ENCODE measurements around the gene GFRA4. TPM values are rescaled to one million over a fixed set of nuclear protein-coding genes. Genes with fewer than 3 reads are reported as not detected.
A peak's percentile ranks its signal among the peaks of the same experiment; 100 is the strongest.

The GFRA4 gene, protein sequence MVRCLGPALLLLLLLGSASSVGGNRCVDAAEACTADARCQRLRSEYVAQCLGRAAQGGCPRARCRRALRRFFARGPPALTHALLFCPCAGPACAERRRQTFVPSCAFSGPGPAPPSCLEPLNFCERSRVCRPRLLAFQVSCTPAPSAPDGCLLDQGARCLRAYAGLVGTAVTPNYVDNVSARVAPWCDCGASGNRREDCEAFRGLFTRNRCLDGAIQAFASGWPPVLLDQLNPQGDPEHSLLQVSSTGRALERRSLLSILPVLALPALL
- not detected for total RNA-seq

DNA sequence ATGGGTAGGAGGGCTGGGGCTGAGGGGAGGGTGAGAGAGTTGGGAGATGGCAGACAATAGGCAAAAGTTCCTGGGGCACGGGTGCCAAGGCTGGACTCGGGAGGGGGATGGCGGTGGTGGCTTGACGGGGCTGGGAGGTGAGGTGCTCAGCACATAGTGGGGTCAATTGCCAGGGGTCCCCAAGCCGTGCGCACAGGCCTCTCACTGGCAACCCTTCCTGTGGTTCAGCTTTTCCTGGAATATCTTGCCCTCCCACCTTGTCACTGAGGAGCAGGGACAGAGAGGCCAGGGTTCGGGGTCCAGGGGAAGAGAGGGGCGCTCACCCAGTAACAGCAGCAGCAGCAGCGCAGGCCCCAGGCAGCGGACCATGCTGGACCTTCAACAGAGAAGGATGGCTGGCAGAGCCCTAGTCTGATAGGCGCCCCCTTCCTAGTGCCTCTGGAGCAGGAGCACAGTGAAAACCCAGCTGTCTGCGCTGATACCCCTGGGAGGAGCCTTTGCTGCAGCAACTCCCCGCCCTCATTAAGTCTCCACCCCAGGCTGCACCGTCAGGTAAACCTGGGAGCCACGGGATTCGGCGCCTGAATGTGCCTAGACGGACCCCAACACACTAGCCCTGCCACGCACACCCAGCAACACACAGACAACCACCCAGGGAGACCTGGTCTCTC is at the start of gene GFRA4:
TSS of gene GFRA4 (minus strand) at position 369 of the 671 bp plus-strand sequence. CDS start at position 369, 0 bp downstream.
- no peak for DNase-seq (ENCODE audit: low spot score)

DNA sequence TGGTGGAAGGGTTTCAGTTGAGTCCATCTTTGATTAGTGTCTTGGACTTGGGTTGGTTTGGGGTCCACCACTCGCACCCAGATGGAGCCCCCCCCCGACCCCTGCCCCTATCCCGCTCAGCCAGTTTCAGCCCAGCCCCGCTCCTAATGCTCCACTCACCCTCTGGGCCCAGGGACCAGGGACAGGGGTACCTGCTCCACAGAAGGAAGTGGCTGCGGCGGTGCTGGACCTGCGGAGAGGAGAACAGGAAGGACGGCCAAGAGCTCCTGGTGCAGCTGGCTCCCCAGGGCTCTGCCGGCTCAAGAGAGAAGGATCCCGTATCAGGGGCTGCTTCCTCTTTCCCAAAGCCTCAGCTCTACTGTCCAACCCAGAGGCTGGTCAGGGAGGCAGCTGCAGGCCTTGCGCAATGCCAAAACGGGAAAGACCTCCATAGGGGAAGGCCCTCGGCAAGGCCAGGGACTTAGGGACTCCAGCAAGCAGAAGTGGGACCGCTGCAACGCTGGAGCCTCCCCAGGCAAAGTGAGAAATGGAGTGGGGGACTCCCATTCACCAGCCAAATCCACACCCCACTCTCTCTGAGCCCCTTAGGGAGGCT is 49.2 kb upstream of the GFRA4 start, which contains the start of gene SIGLEC1:
TSS of gene SIGLEC1 (minus strand) at position 322 of the 595 bp plus-strand sequence. CDS start 5,472 bp downstream, outside the sequence.
- DNase-seq (ENCODE audit: low spot score): peak; percentile 59

DNA sequence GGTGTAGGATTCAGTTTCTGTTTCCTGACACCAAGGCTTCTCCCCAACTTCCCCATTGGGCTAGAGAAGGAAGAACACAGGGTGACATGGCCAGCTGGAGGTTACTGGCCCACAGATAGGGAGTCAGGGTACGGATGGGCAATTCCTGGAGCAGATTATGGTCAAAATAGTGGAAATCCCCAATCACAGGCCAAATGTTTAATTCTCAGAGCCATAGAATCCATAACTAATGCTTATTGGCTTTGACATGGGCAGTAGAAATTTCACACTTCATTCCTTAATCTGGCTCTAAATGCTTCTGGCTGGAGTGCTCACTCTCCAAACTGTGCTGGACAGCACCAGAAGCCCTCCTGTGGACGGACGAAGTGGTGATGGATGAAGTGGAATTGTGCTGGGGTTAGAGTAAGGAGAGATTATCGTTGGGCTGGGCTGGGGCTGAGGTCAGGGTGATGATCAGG is 48.3 kb upstream of the GFRA4 start:
- DNase-seq (ENCODE audit: low spot score): no peak

DNA sequence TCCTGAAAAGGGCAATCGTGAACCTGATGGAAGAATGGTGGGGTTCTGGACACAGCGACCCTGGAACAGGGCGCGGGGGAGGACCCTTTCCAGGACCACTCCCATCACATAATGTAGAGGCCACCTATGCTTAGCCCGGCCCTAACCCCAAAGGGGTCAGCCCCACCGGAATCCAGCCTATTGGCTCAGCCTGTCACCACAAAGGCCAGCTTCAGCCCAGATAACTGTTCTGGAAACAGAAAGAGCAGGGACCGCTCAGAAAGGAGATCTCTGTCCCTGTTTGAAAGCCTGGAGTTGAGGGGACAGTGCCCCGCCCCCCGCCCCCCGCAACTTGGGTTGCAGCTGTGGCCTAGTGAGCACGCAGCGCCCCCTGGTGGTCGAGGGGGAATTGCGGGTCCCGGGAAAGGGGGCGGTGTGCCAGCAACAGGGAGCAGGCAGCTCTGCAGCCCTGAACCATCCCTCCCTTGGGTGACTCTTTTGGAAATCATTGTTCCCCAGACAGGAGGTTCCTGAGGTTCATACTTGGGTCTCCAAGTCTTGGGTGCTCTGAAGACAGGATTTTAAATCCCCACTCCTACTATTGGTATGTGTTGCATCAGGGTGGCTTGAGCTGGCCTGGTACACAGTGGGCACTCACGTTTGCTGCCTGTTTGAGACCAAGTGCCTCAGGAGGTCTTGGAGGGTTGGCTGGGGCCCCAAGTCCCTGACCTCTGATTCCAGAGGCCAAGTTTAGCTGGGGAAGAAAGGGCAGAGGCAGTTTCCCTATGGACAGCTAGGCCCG is 47.7 kb upstream of the GFRA4 start:
- DNase-seq (ENCODE audit: low spot score): peak; percentile 72

DNA sequence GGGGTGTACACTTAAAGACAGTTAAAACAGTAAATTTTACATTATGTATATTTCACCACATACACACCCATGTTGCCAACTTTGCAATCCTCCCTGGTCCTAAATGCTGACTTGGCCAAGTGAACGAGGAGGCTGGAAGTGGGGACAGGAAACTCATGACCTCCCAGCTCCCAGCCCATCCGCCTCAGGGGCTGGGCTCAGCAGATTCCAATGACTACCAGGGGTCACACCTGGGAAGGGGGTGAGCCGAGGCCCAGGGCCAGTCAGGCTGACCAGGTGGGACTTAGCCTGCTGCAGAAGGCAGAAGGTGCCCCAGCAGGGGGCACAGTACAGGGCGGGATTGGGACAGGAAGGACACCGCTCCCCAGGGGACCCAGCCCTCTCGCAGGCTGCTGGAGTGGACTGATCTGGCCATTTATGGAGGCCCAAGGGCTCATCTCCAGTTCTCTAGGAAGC is 46.8 kb upstream of the GFRA4 start:
- no peak for DNase-seq (ENCODE audit: low spot score)

DNA sequence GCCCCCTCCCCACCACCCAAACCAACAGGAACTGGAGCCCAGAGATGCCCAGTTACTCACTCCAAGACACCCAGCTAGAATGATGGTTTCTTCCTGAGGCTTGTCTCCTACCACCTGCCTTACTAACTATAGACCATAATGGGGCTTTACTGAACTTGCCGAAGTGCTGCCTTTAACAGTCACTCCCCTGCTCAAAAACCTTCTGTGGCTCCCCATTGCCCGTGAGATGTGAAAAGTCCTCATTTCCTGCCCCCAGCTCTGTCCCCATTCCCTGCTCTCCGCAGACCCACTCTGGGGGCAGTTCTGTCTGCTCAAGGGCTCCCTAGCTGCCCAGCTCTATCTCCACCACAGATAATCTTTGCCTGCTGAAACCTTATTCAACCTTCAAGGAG is 44.3 kb upstream of the GFRA4 start:
- DNase-seq (ENCODE audit: low spot score): no peak

DNA sequence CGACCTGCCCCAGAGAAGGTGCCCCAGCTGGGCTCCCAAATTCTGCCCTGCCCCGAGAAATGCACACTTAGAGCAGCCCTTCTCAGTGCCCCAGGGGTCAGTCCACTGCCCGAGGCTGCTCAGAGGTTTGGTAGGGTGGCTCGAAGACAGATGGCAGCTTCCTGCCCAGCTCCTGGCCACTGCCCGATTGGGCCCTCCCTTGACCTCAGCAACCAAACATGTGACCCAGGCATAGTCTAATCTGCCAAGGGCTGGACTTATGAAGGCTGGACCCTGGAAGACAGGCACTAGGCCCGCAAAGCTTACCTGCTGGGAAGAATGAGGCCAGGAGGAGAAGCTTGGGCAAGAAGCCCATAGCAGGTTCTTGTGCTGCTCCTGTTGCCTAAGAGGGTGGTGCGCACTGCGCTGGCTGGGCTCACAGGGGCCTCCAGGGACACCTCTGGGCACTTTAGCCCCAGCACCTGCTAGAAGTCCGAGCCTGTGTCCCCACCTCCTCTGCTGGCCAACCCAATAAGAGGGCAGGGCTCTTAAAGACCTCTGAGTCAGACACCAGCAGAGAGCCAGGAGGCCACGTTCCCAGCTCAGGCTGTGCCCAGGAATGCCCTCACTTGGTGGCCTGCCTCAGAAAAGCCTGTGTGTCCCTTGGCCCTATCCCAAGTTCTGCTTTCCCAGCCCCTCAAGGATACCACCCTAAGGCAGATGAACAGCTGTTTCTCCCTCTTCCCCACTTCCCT is 43.7 kb upstream of the GFRA4 start:
- no peak for DNase-seq (ENCODE audit: low spot score)

DNA sequence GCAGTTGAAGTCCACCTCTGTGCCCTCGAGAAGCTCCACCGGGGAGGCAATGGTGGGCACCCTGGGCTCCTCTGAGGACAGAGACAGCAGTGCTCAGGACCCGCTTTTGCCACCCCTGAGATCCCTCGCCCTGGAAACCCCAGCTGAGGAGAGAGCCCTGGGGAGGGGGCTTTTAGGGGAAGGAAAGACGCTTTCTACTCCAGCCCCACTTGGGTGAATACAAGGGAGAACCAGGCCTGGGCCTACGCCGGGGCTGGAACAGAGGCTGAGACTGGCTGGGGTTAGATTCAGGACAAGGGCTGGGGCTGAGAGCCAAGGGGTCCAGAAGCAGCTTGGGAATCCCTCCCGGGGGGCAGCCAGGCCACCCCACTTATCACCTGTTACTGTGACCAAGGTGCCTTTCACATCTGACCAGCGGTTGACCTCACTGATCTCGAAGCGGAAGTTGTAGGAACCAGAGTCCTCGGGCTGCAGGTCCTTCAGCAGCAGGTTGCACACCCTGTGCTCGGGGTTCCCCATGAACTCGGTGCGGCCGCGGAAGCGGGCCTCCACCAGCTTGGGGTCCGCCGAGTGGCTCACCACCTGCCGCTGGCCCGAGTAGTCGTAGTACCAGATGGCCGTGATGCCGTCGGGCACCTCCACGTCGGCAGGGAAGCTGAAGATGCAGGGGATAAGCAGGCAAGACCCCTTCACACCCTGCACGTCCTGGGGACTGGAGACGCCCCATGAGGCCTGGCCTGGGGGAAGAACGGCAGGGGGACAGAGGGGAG is 43.0 kb upstream of the GFRA4 start:
- DNase-seq (ENCODE audit: low spot score): no peak

DNA sequence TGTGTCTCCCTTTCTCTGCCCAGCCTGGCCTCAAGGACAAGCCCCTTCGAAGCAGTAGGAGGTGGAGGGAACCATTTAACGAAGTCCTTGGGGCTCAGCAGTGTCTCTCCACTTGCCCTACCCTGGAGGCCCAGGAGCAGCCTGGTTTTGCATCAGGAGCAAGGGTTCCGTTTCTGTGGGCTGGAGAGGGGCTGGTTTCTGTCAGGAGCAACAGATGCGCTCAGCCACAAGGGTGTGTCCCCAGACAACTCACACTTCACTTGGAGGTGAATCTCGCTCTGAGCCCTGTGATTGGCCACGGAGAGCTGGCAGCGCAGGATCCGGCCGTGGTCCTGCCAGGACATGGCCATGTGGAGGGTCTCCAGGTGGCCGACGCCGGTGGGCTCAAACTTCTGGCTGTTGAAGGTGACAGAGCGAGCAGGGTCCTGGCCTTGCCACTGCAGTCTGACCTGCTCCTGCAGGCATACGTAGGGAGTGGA is 42.3 kb upstream of the GFRA4 start:
- no peak for DNase-seq (ENCODE audit: low spot score)

DNA sequence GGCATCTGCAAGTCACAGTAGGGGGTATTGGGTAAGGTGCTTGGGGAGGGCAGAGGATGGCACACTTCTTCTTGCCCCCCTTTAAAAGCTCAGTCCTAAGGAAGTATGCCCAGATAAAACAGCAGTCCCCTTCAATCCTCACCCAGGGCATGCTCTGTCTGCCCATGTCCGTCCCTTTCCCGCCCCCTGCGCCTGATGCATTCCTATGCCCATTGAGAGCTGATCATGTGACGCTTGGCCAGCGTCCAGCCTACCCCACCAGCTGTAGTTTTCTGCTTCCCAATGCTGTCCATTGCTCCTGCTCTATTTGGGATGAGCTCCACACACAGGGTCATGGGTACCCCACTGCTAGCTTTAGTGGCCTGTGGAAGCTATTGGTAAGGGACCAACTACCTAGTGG is 40.9 kb upstream of the GFRA4 start:
- no peak for DNase-seq (ENCODE audit: low spot score)

DNA sequence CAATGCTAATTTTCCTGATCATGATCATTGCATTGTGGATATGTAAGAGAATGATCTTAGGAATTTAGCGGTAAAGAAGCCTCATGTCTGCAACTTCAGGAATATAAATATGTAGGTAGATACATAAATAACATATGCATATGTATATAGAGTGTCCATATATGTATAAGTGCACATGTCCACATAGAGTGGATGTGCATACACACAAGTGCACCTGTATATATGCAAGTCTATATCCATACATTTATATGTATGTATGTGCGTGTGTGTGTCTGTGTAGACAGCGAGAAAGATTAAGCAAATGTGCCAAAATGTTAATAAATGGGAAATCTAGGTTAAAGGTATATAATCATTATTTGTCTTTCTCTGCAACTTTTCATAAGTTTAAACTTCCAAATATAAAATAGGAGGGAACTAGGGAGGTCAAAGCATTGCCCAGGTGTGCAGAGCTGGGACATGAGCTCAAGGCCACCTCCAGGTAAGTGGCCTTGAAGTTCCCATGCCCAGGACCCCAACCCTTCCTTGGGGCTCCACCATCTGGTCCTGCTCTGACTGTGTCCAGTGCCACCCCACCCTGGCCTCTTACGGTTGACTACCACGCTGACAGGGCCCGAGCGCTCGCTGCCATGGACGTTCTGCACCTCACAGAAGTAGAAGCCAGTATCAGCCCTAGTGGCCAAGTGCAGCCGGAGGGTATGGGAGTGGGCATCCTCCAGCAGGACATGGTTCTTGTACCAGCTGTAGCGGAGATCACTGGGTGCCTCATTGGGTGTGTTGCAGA is 39.6 kb upstream of the GFRA4 start:
- no peak for DNase-seq (ENCODE audit: low spot score)

DNA sequence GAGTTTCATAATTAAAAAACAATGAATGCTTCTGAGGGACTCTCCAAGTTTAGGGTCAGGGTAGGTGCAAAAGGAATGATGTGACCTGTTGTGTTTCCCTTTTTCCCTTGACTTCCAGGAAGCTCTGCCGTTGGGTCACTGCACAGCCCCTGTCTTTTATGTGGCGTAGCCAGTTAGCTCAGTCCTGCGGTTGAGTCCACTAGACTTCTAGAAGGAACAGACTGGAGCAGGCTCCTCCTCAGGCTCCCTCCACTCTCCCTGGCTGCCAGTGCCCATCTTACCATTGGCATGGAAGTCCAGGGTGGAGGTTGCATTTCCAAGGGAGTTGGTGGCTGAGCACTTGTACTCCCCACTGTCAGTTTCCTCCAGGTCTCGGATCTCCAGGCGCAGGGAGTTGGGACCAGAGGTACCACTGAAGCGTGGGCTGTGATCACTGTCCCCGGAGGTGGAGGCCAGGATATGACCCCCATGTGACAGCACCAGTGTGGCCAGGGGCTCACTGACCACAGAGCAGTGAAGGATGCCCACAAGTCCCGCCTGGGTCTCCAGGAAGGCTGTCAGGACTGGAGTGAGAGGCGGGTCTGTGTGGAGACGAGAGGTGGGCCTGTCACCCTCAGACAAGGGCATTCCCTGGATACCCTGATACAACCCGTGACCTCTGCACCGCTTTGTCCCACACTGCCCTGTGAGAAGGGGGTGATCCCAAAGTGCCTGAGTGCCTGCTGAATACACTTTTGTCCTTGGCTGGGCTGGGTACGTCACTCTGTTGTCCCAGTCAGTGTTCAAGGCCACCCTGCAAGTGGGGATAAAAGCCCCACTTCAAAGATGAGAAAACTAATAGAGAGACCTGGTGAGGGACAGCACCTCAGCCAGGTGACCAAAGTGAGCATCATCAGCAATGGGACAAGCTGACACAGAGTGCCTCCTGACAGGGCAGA is 38.1 kb upstream of the GFRA4 start:
- no peak for DNase-seq (ENCODE audit: low spot score)

DNA sequence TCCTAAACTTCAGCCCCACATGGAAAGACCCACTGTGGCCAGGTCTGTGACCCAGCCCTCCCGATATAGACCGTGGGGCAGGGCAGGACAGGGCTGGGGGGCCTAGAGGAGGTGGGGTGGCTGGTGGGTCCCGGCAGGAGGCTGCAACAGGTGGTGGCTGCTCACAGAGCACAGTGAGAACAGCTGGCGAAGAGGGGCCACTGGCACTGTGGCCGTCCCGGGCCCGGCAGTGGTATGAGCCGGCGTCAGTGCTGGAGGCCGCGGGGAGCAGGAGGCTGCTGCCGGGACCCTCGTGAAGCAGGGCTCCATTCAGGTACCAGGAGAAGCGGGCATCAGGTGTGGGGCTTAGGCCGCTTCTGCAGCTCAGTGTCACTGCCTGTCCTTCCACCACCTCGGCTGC is 35.8 kb upstream of the GFRA4 start:
- DNase-seq (ENCODE audit: low spot score): no peak

DNA sequence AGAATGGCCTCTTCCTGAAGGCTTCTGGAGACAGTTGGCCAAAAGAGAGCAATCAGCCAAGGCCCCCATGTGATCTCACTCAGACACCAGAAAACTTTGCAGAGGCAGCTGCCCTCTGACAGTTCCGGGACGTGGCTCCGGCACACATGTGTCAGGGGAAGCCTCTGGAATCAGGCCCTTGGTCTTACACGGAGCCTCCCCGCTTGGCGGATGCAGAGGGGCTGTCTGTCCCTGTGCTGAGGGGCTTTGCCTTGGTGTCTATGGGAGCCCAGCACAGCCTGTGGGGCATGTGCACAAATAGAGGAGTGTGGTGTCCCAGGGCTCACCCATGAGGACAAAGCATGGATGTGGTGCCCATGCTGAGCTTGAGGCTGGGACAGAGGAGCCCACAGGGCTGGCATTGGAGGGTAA is 35.4 kb upstream of the GFRA4 start:
- DNase-seq (ENCODE audit: low spot score): no peak

DNA sequence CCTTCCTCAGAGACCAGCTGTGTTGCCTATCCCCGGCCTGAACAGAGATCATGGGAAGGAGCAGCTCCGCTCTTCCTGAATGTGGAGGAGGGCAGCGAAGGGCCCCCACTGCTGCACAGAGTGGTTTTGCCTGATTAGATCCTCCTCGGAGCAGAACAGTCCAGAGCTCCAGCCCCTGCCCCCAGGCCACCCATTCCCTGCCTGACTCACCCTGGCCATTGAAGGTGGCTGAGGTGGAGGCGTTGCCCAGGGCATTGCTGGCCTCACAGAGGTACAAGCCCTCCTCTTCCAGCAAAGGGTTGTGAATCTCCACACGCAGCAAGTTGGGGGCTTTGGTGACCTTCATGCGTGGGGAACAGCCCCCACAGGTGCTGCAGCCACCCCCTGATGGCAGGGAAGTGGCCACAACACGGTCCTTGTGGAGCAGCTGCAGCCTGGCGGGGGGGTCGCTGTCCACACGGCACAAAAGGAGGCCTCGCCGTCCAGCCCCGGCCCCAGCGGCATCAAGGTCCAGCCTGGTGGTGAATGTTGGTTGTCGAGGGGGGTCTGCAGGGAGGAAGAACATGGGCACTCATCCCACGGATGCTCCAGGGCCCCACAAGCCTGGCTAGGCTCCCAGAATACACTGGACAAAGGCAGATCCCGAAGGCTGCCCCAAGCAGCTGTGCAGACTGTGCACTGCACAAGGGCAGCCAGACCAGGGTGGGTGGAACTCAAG is 34.5 kb upstream of the GFRA4 start:
- no peak for DNase-seq (ENCODE audit: low spot score)

DNA sequence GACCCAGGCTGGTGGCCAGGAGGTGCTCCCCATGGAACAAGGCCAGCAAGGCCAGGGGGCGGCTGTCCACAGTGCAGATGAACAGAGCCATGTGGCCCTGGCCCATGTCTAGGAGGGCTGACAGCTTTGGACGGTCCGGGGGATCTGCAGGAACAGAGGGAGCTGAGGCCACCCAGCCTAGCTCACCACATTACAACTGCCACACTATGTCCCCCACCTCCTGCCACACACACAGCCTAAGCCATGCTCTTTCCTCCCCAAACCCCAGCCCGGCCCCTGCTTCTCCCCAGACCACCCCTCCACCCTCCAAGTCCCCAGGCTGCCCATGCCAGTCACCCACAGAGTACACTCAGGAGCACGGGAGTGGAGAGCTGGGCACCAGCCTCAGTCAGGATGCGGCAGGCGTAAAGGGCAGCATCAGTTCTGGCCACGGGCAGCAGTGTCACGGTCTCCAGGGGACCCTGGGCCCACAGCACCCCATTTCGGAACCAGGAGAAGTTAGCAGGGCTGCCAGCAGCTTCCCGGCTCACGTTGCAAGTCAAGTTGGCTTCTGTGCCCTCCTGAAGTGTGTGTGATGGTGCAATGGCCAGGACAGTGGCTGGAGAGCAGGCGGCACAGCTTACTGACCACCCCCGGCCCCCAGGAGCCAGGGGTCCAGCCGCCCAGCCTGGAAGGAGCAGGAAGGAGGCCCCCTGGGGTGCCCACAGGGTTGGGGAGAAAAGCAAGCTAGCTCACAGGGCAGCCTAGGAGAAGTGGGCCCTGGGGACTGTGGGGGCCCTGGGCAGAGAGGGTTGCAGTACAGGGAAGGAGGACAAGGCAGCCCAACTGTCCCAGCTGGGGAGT is 33.8 kb upstream of the GFRA4 start:
- DNase-seq (ENCODE audit: low spot score): no peak

DNA sequence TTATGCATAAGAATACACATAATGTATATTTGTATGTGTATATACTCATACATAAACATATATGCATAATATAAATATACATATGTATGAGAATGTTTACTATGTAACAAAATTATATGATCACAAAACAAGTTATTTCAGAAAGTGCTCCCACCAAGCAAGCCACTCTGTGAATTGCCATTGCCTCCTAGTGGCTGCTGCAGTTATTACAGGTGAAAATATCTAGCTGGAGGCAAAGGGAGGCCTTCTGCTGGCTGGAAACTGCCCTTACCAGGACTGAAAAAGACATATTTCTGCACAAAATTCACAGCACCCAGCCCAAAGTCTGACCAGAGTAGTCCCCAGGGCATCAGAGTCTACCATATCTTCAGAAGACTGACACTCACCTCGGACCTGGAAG is 33.0 kb upstream of the GFRA4 start:
- DNase-seq (ENCODE audit: low spot score): no peak
